Measurements from ENCODE around the gene SERPINC1. TPM values are rescaled to one million over a fixed set of nuclear protein-coding genes. Genes with fewer than 3 reads are reported as not detected.

The SERPINC1 gene
- total and polyA plus RNA-seq, 2 of the 13 experiments (the other 11 are each of a cell fraction or from before 2014, with no cell fraction given), result 142 to 205 TPM

GRCh38 chr1:173925306-173926242 is 8.4 kb upstream of the SERPINC1 start (continued):
- TF ChIP-seq ZHX1 (CRISPR knock-in tag; IDR thresholded peaks at IDR 0.05; ENCODE audit: low read depth), result no peak
- 0 out of 2 replicates have a peak, but pooled peaks have one; percentile 19 for TF ChIP-seq KDM1A (CRISPR knock-in tag; IDR thresholded peaks at IDR 0.05)
- TF ChIP-seq REPIN1 (CRISPR knock-in tag; IDR thresholded peaks at IDR 0.05; ENCODE audit: borderline replicate concordance, low read depth), result no peak
- TF ChIP-seq MYNN (CRISPR knock-in tag; IDR thresholded peaks at IDR 0.05; ENCODE audit: low read depth), result no peak
- TF ChIP-seq ETV5 (CRISPR knock-in tag; IDR thresholded peaks at IDR 0.05; ENCODE audit: borderline replicate concordance), result no peak
- TF ChIP-seq ZNF577 (CRISPR knock-in tag; IDR thresholded peaks at IDR 0.05; ENCODE audit: borderline replicate concordance, low read depth), result no peak
- TF ChIP-seq AHDC1 (CRISPR knock-in tag; IDR thresholded peaks at IDR 0.05; ENCODE audit: borderline replicate concordance), result peak; percentile 25; the same call in 1 of the 2 replicates
- no peak for TF ChIP-seq FOXJ3 (CRISPR knock-in tag; IDR thresholded peaks at IDR 0.05; ENCODE audit: borderline replicate concordance)
- no peak for TF ChIP-seq ZNF263 (CRISPR knock-in tag; IDR thresholded peaks at IDR 0.05)
- peak; percentile 46; the same call in 1 of the 2 replicates for TF ChIP-seq HNF1B (CRISPR knock-in tag; IDR thresholded peaks at IDR 0.05)
- no peak for TF ChIP-seq FOSL2 (CRISPR knock-in tag; IDR thresholded peaks at IDR 0.05)
- no peak for TF ChIP-seq SRF (IDR thresholded peaks at IDR 0.05; ENCODE audit: low read depth, low read length)
- TF ChIP-seq ZNF33A (CRISPR knock-in tag; IDR thresholded peaks at IDR 0.05; ENCODE audit: borderline replicate concordance), result 0 out of 2 replicates have a peak, but pooled peaks have one; percentile 35
- no peak for TF ChIP-seq ZNF17 (CRISPR knock-in tag; IDR thresholded peaks at IDR 0.05)
- no peak for TF ChIP-seq ZNF138 (CRISPR knock-in tag; IDR thresholded peaks at IDR 0.05; ENCODE audit: low read depth)
- TF ChIP-seq ZNF761 (CRISPR knock-in tag; conservative IDR thresholded peaks at IDR 0.05), result 0 out of 2 replicates have a peak, but pooled peaks have one; percentile 30
- TF ChIP-seq PITX1 (CRISPR knock-in tag; IDR thresholded peaks at IDR 0.05), result peak; percentile 30; the same call in 1 of the 2 replicates
- TF ChIP-seq ZSCAN31 (CRISPR knock-in tag; IDR thresholded peaks at IDR 0.05; ENCODE audit: low read depth), result no peak
- no peak for TF ChIP-seq FOXM1 (CRISPR knock-in tag; IDR thresholded peaks at IDR 0.05)

Data from HepG2 (cell line).